H1 (cell line): ENCODE results near the gene CUBN. TPM values are rescaled to one million over a fixed set of nuclear protein-coding genes. Genes with fewer than 3 reads are reported as not detected.

Experiments
- CTCF ChIA-PET: fragments of 300-600 bp; sonication (Branson Sonifier 250); formaldehyde crosslinking; loops from one replicate; lab custom pipeline; 2021; ENCODE audit not compliant: partially characterized antibody; lab: Charles Lee
- POLR2A ChIA-PET: fragments of 300-600 bp; sonication (Branson Sonifier 250); formaldehyde crosslinking; loops from one replicate; lab custom pipeline; 2021; ENCODE audit warnings: inconsistent platforms; ENCODE audit not compliant: partially characterized antibody; lab: Charles Lee
- DNase-seq, 2 experiments: peaks; one replicate each; pipeline versions ENCODE4 v3.0.0 to v3.0.0-alpha.2; 2010 to 2022; ENCODE audit warnings: low spot score in 2 of 2, low read depth in 1 of 2, mixed read lengths in 1 of 2
- FAIRE-seq: peaks from 2 replicates; lab custom pipeline; 2011; peaks lifted over from hg19 to GRCh38; lab: Jason Lieb, UNC
- H2AFZ ChIP-seq: 2 replicates; pipeline ENCODE4 v1.8.1; 2012; ENCODE audit warnings: low read length, inconsistent platforms
- H2AK5ac ChIP-seq: 2 replicates; pipeline ENCODE4 v1.6.1; 2013; ENCODE audit warnings: low read depth, low read length
- H2BK120ac ChIP-seq: replicated peaks from 2 replicates; pipeline ENCODE3; 2013; ENCODE audit warnings: low read depth, low read length, inconsistent platforms
- H2BK12ac ChIP-seq: 2 replicates; pipeline ENCODE4 v1.6.1; 2013; ENCODE audit warnings: low read depth, low read length
- H2BK15ac ChIP-seq: 2 replicates; pipeline ENCODE4 v1.6.1; 2013; ENCODE audit warnings: low read length
- H2BK20ac ChIP-seq: 2 replicates; pipeline ENCODE4 v1.6.1; 2013; ENCODE audit warnings: low read length
- H2BK5ac ChIP-seq: 2 replicates; pipeline ENCODE4 v1.6.1; 2013; ENCODE audit warnings: low read depth, low read length
- H3K14ac ChIP-seq: 2 replicates; pipeline ENCODE4 v1.6.1; 2013; ENCODE audit warnings: inconsistent platforms; ENCODE audit not compliant: insufficient read length
- H3K18ac ChIP-seq: 2 replicates; pipeline ENCODE4 v1.6.1; 2013; ENCODE audit warnings: low read length; ENCODE audit errors: extremely low read depth
- H3K23ac ChIP-seq: 2 replicates; pipeline ENCODE4 v1.6.1; 2013; ENCODE audit warnings: inconsistent platforms; ENCODE audit not compliant: insufficient read length
- H3K23me2 ChIP-seq: 2 replicates; pipeline ENCODE4 v1.6.1; 2013; ENCODE audit warnings: low read depth, low read length
- H3K27ac ChIP-seq: 2 replicates; pipeline ENCODE4 v1.6.1; 2011; ENCODE audit warnings: low read depth, low read length, inconsistent platforms
- H3K27me3 ChIP-seq, 4 experiments: replicated peaks in 1 of 4; 1 replicate in 1 of 4; 2 replicates in 3 of 4; pipeline versions ENCODE4 v1.6.1 to v1.8.1; 2011 to 2013; ENCODE audit warnings: low read length in 3 of 4, mild to moderate bottlenecking in 3 of 4, inconsistent platforms in 2 of 4, mixed read lengths in 2 of 4, moderate library complexity in 1 of 4; ENCODE audit not compliant: control insufficient read depth in 3 of 4, insufficient read depth in 3 of 4; ENCODE audit errors: extremely low read depth in 1 of 4
- H3K36me3 ChIP-seq, 4 experiments: 2 replicates each; pipeline versions ENCODE4 v1.6.1 to v1.8.1; 2011 to 2013; ENCODE audit warnings: mild to moderate bottlenecking in 4 of 4, low read length in 3 of 4, moderate library complexity in 2 of 4, control low read depth in 1 of 4, inconsistent platforms in 1 of 4; ENCODE audit not compliant: insufficient read depth in 4 of 4, control insufficient read depth in 2 of 4
- H3K4ac ChIP-seq: replicated peaks from 2 replicates; pipeline ENCODE3; 2013; ENCODE audit warnings: low read length, low read depth, mixed read lengths, inconsistent platforms; ENCODE audit not compliant: insufficient read length
- H3K4me1 ChIP-seq, 4 experiments: replicated peaks in 1 of 4; 1 replicate in 1 of 4; 2 replicates in 3 of 4; pipeline versions ENCODE4 v1.6.1 to v1.8.1; 2011 to 2013; ENCODE audit warnings: low read length in 3 of 4, inconsistent platforms in 2 of 4, mixed read lengths in 1 of 4; ENCODE audit not compliant: insufficient read depth in 4 of 4, control insufficient read depth in 3 of 4
- H3K4me2 ChIP-seq, 2 experiments: 2 replicates each; pipeline versions ENCODE4 v1.6.1 to v1.8.1; 2011 to 2013; ENCODE audit warnings: low read depth in 2 of 2, low read length in 2 of 2, control low read depth in 1 of 2, inconsistent platforms in 1 of 2, mild to moderate bottlenecking in 1 of 2; ENCODE audit not compliant: insufficient read depth in 1 of 2
- H3K4me3 ChIP-seq, 4 experiments: fragments of 200-600, 300-600 bp in 1 of 4; sonication (generic), shearing (Covaris generic), sonication (Bioruptor Twin) in 1 of 4; 2 replicates each; pipeline versions ENCODE4 v1.5.1 to v1.8.1; 2011 to 2016; ENCODE audit warnings: low read length in 4 of 4, low read depth in 3 of 4, control low read depth in 2 of 4, inconsistent platforms in 2 of 4, mild to moderate bottlenecking in 2 of 4, mixed read lengths in 1 of 4, moderate library complexity in 1 of 4; ENCODE audit not compliant: insufficient read depth in 2 of 4; ENCODE audit errors: extremely low read depth in 1 of 4
- H3K56ac ChIP-seq: replicated peaks from 2 replicates; pipeline ENCODE3; 2013; ENCODE audit warnings: low read depth, mild to moderate bottlenecking, mixed read lengths, low read length, inconsistent platforms; ENCODE audit not compliant: insufficient read length
- H3K79me1 ChIP-seq: 2 replicates; pipeline ENCODE4 v1.6.1; 2013; ENCODE audit warnings: low read depth, low read length, control low read depth
- H3K79me2 ChIP-seq, 2 experiments: 2 replicates each; pipeline versions ENCODE4 v1.6.1 to v1.8.1; 2012 to 2013; ENCODE audit warnings: low read length in 2 of 2, mild to moderate bottlenecking in 2 of 2, inconsistent platforms in 1 of 2; ENCODE audit not compliant: insufficient read depth in 2 of 2, control insufficient read depth in 1 of 2
- H3K9ac ChIP-seq, 4 experiments: replicated peaks in 1 of 4; 1 replicate in 1 of 4; 2 replicates in 3 of 4; pipeline versions ENCODE4 v1.6.1 to v1.8.1; 2011 to 2013; ENCODE audit warnings: low read depth in 3 of 4, low read length in 3 of 4, control low read depth in 2 of 4, mild to moderate bottlenecking in 2 of 4, moderate library complexity in 2 of 4, inconsistent platforms in 1 of 4; ENCODE audit errors: extremely low read depth in 1 of 4
- H3K9me3 ChIP-seq, 2 experiments: 2 replicates each; pipeline versions ENCODE4 v1.6.1 to v1.8.1; 2012 to 2013; ENCODE audit warnings: mild to moderate bottlenecking in 2 of 2, moderate library complexity in 2 of 2, control low read depth in 1 of 2, inconsistent platforms in 1 of 2, low read depth in 1 of 2, low read length in 1 of 2, mixed read lengths in 1 of 2; ENCODE audit not compliant: insufficient read depth in 2 of 2
- H4K20me1 ChIP-seq, 2 experiments: replicated peaks in 1 of 2; 2 replicates each; pipeline versions ENCODE3 to v1.8.1; 2011 to 2013; ENCODE audit warnings: inconsistent platforms in 2 of 2, low read length in 2 of 2, mild to moderate bottlenecking in 1 of 2; ENCODE audit not compliant: insufficient read depth in 2 of 2, control insufficient read depth in 1 of 2
- H4K5ac ChIP-seq: 2 replicates; pipeline ENCODE4 v1.6.1; 2013; ENCODE audit warnings: low read length, low read depth, mixed read lengths, inconsistent platforms; ENCODE audit not compliant: insufficient read length
- H4K8ac ChIP-seq: 2 replicates; pipeline ENCODE4 v1.8.0; 2013; ENCODE audit warnings: mild to moderate bottlenecking, moderate library complexity, low read length, inconsistent platforms; ENCODE audit not compliant: insufficient read depth; ENCODE audit errors: extremely low read depth
- H4K91ac ChIP-seq: replicated peaks from 2 replicates; pipeline ENCODE3; 2013; ENCODE audit warnings: low read length, mixed read lengths, inconsistent platforms; ENCODE audit not compliant: insufficient read length
- FOSL1 ChIP-seq: IDR thresholded peaks from 2 replicates; pipeline ENCODE4 v1.6.1; 2011; ENCODE audit warnings: mild to moderate bottlenecking, low read depth, low read length, moderate library complexity; ENCODE audit not compliant: insufficient read depth
- SIX5 ChIP-seq: IDR thresholded peaks from 2 replicates; pipeline ENCODE4 v1.6.1; 2011; ENCODE audit warnings: mild to moderate bottlenecking, low read depth, low read length
- SP2 ChIP-seq: IDR thresholded peaks from 2 replicates; pipeline ENCODE4 v1.6.1; 2012; ENCODE audit warnings: mild to moderate bottlenecking, low read length, inconsistent platforms
- WGBS, 2 experiments: shearing (Covaris generic) in 1 of 2; methylation state at CpG; one replicate each; pipeline versions ENCODE4 v1.1.6 to v1.1.7; 2013 to 2015; ENCODE audit warnings: low lambda C conversion rate in 2 of 2, mixed read lengths in 2 of 2, inconsistent platforms in 1 of 2, low coverage in 1 of 2, missing lambda C conversion rate in 1 of 2; ENCODE audit not compliant: insufficient replicate concordance in 2 of 2, insufficient coverage in 1 of 2, insufficient read length in 1 of 2; ENCODE audit errors: extremely low coverage in 1 of 2, missing lambda C conversion rate in 1 of 2; 5-methylcytosine and 5-hydroxymethylcytosine counted together
- polyA plus RNA-seq, 7 experiments: library from polyadenylated mRNA; depleted of rRNA in 3 of 7; stranded (reverse) in 5 of 7; unstranded in 2 of 7; fragments of >200 nt in 5 of 7; fragments of 200-250 nt in 2 of 7; gene quantifications; 1 replicate in 5 of 7; 2 replicates in 1 of 7; 4 replicates in 1 of 7; pipeline versions ENCODE4 v1.2.1 to v1.2.3, GENCODE V29; 2011 to 2013; ENCODE audit warnings: missing spikeins in 2 of 7, mixed read lengths in 2 of 7
- total RNA-seq: library from RNA; stranded (reverse); fragmentation: NEBNext Ultra II Directional; extraction: Animal tissue kit (Norgen Biotek cat#: 25700); gene quantifications from 2 replicates; pipeline ENCODE4 v1.2.1, GENCODE V29; 2021

Gene CUBN
- total and polyA plus RNA-seq, 2 of the 8 experiments (the other 6 are each of a cell fraction or from before 2014, with no cell fraction given), result 0.04 to 0.08 TPM

GRCh38 chr10:17098012-17098411 lies 31.6 kb downstream of the CUBN start:
- H3K9me3 ChIP-seq, result peaks cover 0 to 2% of the 10 kb centered on the region in 2 experiments; a peak in 1 of 4 replicates
- no peak overlapping the region for H3K9ac ChIP-seq
- H2BK120ac ChIP-seq, result no peak overlapping the region
- no peaks in the 10 kb centered on the region for H3K4me1 ChIP-seq
- H3K4me3 ChIP-seq, result no peak overlapping the region
- H4K8ac ChIP-seq, result no peak overlapping the region
- H3K79me2 ChIP-seq, result no peaks in the 10 kb centered on the region
- no peaks in the 10 kb centered on the region; a peak in 1 of 8 replicates for H3K36me3 ChIP-seq
- no peak overlapping the region for H4K91ac ChIP-seq
- H3K27ac ChIP-seq, result no peak overlapping the region
- no peak overlapping the region for H2BK12ac ChIP-seq
- no peak for TF ChIP-seq SIX5
- no peak for TF ChIP-seq SP2
- TF ChIP-seq FOSL1, result no peak
- no peak overlapping the region for H2AFZ ChIP-seq
- no peak overlapping the region for H3K4ac ChIP-seq
- H3K14ac ChIP-seq, result no peak overlapping the region
- no peaks in the 10 kb centered on the region for H3K23me2 ChIP-seq
- H3K4me2 ChIP-seq, result no peak overlapping the region
- no peak for FAIRE-seq
- H3K18ac ChIP-seq, result no peak overlapping the region
- no peak overlapping the region for H2BK20ac ChIP-seq
- no peak overlapping the region for H2AK5ac ChIP-seq
- no peak overlapping the region for H3K56ac ChIP-seq
- no peaks in the 10 kb centered on the region for H3K79me1 ChIP-seq
- CTCF ChIA-PET, result no interaction called here
- DNase-seq, result no peak
- POLR2A ChIA-PET, result no interaction called here
- H2BK15ac ChIP-seq, result no peak overlapping the region
- WGBS, 2 experiments, result 92% methylated on average over 3 of the region's 3 CpGs; no CpG with 5 or more reads in 1 of the 2 experiments
- no peak overlapping the region for H4K5ac ChIP-seq
- no peak overlapping the region for H2BK5ac ChIP-seq
- no peaks in the 10 kb centered on the region for H3K27me3 ChIP-seq
- H4K20me1 ChIP-seq, result no peaks in the 10 kb centered on the region
- no peak overlapping the region for H3K23ac ChIP-seq
